ENCODE results near the gene HIP1.
A peak's percentile ranks its signal among the peaks of the same experiment; 100 is the strongest.
"Not testable (repeated sequence)": the region's sequence is repeated elsewhere in the genome, so short reads cannot be mapped to it uniquely, and the experiment has no call there.

Gene HIP1

DNA sequence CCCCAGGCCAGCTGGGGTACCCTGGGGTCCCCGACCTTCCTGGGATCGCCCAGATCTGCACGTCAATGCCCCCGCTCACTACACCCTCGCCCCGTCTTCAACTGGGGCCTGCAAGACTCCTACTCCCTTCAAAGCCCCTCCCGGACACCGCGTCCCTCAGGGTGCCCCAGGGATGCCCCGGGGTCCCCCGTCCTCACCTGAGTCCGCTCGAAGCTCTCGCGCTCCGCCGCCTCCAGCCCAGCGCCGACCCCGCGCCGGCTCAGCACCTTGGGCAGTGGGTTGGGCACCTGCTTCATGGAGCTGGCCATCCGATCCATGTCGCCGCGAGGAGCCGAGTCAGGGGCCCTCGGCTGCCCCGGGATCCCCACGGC is at the start of gene HIP1:
Gene HIP1 (minus strand): TSS at position 338 of the 371 bp plus-strand sequence. CDS start 21 bp downstream, at position 317.
- DNase-seq (ENCODE audit: low read depth): no peak

DNA sequence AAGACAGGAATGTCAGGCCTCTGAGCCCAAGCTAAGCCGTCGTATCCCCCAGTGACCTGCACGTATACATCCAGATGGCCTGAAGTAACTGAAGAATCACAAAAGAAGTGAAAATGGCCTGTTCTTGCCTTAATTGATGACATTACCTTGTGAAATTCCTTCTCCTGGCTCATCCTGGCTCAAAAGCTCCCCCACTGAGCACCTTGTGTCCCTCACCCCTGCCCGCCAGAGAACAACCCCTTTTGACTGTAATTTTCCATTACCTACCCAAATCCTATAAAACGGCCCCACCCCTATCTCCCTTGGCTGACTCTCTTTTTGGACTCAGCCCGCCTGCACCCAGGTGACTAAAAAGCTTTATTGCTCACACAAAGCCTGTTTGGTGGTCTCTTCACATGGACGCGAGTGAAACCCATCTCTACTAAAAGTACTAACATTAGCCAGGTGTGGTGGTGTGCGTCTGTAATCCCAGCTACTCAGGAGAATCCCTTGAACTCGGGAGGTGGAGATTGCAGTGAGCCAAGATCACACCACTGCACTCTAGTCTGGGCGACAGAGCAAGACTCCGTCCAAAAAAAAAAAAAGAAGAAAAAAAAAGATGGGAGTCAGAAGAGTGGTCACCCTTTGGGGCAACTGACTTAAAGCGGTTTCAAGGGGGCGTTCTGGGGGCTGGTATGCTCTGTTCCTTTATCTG is 49.6 kb upstream of the HIP1 start:
- not testable (repeated sequence) for DNase-seq (ENCODE audit: low read depth)

DNA sequence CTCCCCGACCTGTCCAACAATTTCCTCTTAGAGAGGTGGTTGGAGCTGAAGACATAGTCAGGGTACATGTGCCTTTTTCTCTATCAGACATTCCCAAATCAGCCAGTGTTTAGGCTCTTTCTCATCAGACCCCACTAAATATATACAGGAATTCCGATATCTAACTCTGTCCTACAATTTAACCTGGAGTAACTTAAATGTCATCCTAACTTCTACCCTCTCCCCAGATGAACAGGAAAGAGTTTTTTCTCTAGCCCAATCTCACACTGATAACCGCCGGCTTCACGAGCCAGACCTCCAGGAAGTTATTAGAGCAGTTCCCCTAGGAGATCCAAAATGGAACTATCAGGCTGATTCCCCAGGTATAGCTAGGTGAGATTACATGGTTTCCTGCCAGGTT is 44.3 kb upstream of the HIP1 start:
- DNase-seq (ENCODE audit: low read depth): not testable (repeated sequence)

DNA sequence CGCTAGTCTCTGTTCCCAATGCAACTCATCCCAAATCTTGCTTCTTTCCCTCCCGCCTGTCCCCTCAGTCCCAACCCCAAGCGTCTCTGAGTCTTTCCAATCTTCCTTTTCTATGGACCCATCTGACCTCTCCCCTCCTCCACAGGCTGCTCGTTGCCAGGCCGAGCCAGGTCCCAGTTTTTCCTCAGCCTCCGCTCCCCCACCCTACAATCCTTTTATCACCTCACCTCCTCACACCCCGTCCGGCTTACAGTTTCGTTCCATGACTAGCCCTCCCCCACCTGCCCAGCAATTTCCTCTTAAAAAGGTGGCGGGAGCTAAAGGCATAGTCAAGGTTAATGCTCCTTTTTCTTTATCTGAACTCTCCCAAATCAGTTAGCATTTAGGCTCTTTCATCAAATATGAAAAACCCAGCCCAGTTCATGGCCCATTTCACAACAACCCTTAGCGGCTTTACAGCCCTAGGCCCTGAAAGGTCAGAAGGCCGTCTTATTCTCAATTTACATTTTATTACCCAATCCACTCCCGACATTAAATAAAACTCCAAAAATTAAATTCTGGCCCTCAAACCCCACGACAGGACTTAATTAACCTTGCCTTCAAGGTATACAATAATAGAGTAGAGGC is 42.0 kb upstream of the HIP1 start:
- DNase-seq (ENCODE audit: low read depth): not testable (repeated sequence)

DNA sequence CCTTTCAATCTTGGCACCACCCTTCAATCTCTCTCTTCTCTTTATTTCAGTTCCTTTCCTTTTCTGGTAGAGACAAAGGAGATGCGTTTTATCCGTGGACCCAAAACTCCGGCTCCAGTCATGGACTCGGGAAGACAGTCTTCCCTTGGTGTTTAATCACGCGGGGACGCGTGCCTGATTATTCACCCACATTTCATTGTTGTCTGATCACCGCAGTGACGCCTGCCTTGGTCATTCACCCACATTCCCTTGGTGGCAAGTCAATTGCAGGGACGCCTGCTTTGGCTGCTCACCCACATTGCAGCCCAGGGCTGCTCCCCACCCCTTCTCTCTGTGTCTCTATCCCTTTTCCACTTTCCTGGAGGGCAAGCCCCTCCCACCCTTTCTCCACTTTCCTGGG is 40.8 kb upstream of the HIP1 start:
- DNase-seq (ENCODE audit: low read depth): not testable (repeated sequence)

DNA sequence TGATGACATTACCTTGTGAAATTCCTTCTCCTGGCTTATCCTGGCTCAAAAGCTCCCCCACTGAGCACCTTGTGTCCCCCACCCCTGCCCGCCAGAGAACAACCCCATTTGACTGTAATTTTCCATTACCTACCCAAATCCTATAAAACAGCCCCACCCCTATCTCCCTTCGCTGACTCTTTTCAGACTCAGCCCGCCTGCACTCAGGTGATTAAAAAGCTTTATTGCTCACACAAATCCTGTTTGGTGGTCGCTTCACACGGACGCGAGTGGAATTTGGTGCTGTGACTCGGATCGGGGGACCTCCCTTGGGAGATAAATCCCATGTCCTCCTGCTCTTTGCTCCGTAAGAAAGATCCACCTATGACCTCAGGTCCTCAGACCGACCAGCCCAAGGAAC is 40.3 kb upstream of the HIP1 start:
- DNase-seq (ENCODE audit: low read depth): not testable (repeated sequence)

DNA sequence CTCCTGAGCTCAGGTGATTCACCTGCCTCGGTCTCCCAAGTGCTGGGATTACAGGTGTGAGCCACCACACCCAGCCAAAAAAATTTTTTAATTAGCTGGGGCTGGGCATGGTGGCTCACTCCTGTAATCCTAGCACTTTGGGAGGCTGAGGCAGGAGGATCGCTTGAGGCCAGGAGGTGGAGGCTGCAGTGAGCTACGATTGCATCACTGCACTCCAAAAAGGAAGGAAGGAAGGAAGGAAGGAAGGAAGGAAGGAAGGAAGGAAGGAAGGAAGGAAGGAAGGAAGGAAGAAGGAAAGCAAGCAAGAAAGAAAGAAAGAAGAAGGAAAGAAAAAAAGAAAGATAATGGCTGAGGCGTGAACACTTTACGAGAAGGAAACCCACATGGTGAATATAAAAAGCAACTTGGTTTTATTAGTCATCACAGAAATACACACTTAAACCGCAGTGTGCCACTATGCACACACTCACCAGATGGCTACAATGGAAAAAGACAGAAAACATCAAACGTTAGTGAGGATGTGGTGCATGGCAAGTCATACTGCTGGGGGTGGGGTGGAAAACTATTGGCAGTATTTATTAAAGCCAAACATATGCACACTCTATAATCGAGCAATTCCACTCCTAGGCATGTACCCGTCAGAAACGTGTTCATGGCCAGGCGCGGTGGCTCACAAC is 37.7 kb upstream of the HIP1 start:
- peak; percentile 77 for DNase-seq (ENCODE audit: low read depth)

DNA sequence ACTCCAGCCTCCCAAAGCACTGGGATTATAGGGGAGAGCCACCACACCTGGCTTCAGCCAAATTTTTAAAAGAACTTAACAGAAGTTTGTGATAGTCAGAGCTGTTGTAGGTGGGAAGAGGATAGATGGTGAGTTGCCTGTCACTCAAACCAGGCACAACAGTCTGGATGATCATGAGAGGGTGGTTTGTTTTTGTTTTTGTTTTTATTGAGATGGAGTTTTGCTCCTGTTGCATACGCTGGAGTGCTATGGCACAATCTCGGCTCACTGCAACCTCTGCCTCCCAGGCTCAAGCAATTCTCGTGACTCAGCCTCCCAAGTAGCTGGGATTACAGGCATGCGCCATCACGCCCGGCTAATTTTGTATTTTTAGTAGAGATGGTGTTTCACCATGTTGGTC is 35.2 kb upstream of the HIP1 start:
- not testable (repeated sequence) for DNase-seq (ENCODE audit: low read depth)

DNA sequence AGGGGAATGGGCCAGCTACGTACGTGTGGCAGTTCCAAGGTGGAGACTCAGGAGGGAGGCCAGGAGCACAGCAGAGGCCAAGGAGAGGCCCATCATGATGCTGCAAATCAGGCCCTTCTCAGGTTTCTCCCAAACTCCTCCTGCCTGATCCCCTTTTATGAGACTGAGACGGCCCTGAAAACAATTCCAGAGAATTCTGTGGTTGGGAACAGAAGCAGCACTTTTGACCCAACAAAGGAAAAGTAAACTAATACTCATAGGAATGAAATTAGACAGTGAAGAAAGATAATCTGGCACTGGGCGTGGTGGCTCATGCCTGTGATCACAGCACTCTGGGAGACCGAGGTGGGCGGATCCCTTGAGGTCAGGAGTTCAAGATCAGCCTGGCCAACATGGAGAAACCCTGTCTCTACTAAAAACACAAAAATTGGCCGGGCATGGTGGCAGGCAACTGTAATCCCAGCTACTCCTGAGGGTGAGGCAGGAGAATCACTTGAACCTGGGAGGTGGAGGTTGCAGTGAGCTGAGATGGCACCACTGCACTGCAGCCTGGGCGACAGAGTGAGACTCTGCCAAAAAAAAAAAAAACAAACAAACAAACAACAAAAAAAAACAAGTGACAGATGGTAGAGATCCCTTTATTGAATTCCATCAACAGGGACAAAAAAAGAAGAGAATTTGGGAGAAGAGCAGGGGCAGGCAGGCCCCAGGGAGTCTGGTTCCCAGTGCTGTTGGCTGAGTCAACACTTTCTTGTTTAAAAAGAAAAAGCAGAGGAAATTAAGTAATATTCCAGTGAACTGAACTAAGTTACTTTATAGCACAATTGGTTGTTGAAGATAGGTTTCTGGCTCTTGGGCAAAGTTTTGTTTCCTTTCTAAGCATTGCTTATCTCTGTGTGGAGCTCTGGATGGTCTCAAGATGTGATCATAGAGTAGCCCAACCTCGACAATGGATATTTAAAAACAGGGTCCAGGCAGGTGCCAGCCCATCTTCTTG is 33.6 kb upstream of the HIP1 start, which contains the start of gene CCL26:
Gene CCL26 (minus strand): TSS at position 131 of the 997 bp plus-strand sequence. CDS start 35 bp downstream, at position 96.
- peak; percentile 78 for DNase-seq (ENCODE audit: low read depth)

DNA sequence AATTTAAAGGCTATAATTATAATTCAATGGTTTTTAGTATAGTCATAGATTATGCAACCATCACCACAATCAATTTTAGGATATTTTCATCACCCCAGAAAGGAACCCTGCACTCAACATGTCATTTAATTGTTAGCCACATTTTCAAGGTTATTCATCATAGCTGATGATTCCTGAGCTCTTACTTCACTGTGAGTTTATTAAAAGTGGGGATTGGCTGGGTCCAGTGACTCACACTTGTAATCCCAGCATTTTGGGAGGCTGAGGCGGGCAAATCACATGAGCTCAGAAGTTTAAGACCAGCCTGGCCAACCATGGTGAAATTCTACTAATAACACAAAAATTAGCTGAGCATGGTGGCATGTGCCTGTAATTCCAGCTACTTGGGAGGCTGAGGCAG is 32.5 kb upstream of the HIP1 start:
- peak; percentile 44 for DNase-seq (ENCODE audit: low read depth)

DNA sequence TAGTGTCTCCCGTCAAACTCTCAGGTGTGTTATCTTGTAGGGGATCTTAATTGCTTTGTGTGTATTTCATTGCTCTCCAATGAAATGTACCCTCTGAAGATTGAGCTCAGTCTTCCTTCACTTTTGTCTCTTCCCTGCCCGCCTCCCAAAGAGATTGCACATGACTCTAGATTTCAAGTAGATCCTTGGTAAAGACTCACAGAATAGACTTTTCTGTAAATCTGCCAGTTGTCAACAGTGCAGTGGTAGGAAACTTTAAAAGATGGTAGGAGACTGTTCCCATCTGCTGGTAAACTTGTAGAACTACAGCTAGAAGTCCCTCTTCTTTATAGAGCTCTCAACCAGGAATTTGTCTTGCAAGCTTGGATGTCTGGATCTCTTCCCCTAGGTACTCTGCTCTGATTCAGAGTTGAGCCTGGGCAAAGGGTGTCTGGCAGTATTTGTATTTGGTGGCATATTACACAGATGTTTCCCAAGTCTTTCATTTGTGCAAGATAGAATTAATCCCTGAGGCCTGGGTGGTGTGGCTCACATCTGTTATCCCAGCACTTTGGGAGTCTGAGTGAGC is 23.7 kb upstream of the HIP1 start:
- peak; percentile 69 for DNase-seq (ENCODE audit: low read depth)

DNA sequence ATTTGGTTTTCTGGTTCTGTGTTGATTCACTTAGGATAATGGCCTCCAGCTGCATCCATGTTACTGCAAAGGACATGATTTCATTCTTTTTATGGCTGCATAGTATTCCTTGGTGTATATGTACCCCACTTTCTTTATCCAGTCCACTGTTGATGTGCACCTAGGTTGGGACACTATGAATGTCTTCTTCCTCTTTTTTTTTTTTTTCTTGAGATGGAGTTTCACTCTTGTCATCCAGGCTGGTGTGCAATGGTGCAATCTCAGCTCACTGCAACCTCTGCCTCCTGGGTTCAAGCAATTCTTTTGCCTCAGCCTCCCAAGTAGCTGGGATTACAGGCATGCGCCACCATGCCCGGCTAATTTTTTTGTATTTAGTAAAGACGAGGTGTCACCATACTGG is 23.1 kb upstream of the HIP1 start:
- not testable (repeated sequence) for DNase-seq (ENCODE audit: low read depth)

DNA sequence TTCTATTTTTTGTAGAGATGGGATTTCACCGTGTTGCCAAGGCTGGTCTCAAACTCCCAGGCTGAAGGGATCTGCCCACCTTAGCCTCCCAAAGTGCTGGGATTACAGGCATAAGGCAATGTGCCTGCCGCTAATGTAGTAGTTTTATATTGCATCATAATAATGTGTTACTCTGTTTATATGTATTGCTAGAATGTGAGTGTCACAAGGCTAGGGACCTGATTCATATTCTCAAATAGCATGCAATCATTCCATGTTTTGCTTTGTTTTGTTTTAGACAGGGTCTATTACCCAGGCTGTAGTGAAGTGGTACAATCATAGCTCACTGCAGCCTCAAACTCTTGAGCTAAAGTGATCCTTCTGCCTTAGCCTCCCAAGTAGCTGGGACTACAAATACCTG is 19.8 kb upstream of the HIP1 start:
- DNase-seq (ENCODE audit: low read depth): peak; percentile 69

DNA sequence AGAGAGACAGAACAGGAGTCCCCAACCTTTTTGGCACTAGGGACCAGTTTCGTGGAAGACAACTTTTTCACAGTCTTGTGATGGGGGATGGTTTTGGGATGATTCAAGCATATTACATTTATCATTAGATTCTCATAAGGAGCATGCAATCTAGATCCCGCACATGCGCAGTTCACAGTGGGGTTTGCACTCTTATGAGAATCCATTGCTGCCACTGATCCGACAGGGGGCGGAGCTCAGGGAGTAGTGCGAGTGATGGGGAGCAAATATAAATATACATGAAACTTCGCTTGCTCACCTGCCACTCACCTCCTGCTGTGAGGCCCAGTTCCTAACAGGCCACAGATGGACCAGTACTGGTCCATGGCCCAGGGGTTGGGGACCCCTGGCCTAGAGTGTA is 19.1 kb upstream of the HIP1 start:
- no peak for DNase-seq (ENCODE audit: low read depth)

DNA sequence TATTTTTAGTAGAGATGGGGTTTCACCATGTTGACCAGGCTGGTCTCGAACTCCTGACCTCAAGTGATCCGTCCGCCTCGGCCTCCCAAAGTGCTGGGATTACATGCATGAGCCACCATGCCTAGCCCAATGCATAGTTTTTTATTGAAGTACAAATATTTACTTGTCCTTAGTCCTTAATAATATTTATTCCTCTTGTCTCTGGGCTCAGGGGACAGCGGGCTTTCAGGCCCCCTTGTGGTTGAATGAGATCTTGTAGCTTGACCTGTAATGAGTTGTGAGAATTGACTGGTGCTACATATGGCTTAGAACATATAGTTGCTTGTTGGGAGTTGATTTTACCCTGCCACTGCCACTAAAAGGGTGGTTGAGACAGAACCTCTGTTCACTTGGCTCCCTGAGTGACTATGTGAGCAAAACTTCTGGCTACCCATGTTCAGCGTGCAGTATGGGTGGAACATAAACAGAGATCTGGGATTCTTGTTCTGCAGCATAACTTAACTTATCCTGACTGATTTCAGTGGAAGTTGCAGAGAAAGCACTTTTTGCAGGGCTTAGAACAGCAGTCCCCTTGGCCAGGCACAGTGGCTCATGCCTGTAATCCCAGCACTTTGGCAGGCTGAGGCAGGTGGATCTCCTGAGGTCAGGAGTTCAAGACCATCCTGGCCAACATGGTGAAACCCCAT is 18.4 kb upstream of the HIP1 start:
- DNase-seq (ENCODE audit: low read depth): peak; percentile 43

DNA sequence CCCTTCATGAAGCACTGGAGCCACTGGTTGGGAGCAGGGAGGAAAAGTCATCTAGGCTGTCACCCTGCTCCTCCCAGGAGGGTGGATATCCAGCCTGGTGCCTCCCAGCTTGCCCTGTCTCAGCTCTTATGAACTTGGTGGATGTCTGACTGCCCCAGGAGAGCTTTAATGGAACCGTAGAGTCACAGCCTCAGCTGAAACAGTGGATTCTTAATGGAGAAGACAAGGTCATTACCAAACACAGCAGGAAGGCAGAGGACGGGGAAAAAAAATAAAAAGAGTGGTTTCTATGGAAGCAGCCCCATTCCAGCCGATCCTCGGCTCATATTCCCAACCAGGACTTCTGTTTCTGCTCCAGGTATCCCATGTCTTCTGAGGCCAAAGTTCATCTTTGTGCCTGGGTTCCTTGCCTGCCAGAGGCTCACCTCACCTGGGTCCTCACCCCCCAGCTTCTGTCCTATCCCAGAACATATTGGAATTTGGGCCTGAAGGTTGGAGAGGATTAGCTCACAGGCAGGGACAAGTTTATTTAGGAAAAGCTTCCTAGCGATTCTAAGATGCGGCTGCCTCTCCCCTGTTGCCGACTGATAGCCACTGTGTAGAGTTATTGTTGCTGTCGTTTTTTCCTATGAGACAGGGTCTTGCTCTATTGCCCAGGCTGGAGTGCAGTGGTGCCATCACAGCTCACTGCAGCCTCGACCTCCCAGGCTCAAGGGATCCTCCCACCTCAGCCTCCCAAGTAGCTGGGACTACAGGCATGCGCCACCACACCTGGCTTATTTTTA is 17.7 kb upstream of the HIP1 start:
- no peak for DNase-seq (ENCODE audit: low read depth)

DNA sequence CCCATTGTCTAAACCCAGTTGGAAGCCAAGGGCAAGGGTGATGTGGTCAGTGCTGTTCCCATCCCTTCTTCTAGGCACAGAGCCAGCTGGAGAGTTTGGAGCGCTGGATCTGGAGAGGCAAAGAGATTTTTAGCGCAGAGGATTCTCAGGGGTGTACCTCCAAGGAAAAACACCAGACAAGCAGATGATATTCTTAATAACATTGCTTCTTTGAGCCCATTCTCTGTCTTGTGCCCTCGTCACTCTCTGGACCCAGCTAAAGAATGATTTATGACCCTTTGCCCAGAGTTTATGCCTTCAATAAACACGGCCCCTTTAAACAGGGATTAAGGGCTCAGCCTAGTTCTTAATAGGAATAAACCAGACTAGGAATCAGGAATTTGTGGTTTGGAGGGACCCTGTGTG is 4.7 kb upstream of the HIP1 start:
- DNase-seq (ENCODE audit: low read depth): no peak

DNA sequence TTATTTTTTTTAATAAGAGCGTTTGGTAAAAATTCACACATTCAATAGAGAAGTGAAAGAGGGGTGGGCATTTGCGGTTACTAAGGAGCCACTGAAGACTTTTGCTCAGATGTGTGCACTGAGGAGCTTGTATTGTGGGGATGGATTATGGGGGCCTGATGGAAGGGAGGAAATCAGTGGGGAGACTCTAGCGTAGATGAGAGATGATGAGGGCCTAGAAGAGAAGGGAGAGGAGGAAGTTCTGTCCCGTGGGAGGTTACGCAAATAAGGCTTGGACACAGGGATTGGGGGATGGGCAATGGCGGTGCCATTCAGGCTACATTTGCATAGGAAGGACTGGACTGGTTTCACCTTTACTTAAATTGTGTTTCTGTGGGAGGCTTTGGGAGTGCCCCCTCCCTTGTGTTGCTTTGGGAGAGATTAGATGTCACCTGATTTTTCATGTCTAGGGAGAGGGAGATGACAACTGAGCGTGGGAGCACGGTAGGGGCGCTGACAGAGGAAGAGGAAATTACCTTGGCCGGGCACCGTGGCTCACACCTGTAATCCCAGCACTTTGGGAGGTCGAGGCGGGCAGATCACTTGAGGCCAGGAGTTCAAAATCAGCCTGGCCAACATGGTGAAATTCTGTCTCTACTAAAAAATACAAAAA is 2.2 kb upstream of the HIP1 start:
- DNase-seq (ENCODE audit: low read depth): no peak

DNA sequence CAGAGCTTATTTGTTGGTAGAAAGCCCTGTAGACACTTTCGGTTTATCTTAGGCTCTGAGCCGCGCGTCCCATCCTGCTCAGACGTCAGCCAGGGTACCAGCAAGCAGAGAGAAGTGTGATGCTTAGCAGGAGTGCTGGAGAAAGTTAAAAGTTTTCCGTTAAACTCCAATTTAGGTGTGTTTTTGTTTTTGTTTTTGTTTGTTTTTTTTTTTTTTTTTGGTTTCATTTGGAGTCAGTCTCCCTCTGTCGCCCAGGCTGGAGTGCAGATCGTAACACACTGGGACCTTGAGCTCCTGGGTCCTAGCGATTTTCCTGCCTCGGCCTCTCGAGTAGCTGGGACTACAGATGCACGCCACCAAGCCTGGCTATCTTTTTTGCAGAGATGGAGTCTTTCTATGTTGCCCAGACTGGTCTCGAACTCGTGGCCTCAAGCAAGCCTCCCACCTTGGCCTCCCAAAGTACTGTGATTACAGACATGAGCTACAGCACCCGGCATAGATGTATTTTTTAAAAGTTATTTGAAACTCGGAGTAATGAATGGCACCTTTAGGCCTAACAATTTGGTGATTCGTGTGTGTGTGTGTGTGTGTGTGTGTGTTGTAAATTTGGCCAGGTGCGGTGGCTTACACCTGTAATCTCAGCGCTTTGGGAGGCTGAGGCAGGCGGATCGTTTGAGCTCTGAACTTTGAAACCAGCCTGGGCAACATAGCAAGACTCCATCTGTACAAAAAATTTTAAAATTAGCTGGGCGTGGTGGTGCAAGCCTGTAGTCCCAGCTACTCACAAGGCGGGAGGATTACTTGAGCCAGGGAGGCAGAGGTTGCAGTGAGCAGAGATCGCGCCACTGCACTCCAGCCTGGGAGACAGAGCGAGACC is 1.3 kb upstream of the HIP1 start:
- no peak for DNase-seq (ENCODE audit: low read depth)

All from fibroblast of gingiva (primary cell).